Endodermal cell (in vitro differentiated cells): ENCODE results near the gene SLC10A2. TPM values are rescaled to one million over a fixed set of nuclear protein-coding genes. Genes with fewer than 3 reads are reported as not detected.

Experiments
- DNase-seq: peaks from one replicate; pipeline ENCODE4 v3.0.0-alpha.2; 2017
- H3K27ac ChIP-seq: 2 replicates; pipeline ENCODE4 v1.5.1; 2013; ENCODE audit warnings: mild to moderate bottlenecking, low read depth, low read length, moderate library complexity
- H3K27me3 ChIP-seq: 2 replicates; pipeline ENCODE4 v1.6.1; 2013; ENCODE audit warnings: mild to moderate bottlenecking, low read length, moderate library complexity; ENCODE audit not compliant: insufficient read depth, control insufficient read depth, poor library complexity, severe bottlenecking
- H3K36me3 ChIP-seq: 2 replicates; pipeline ENCODE4 v1.7.0; 2013; ENCODE audit warnings: mild to moderate bottlenecking, low read length, moderate library complexity; ENCODE audit not compliant: control insufficient read depth, insufficient read depth
- H3K4me1 ChIP-seq: one replicate; pipeline ENCODE4 v1.7.0; 2013; ENCODE audit warnings: low read length; ENCODE audit not compliant: control insufficient read depth, insufficient read depth
- H3K4me3 ChIP-seq: 2 replicates; pipeline ENCODE4 v1.5.1; 2013; ENCODE audit warnings: mild to moderate bottlenecking, low read length, moderate library complexity
- H3K9ac ChIP-seq: 2 replicates; pipeline ENCODE4 v1.6.1; 2013; ENCODE audit warnings: mild to moderate bottlenecking, low read length, moderate library complexity; ENCODE audit not compliant: poor library complexity, severe bottlenecking; ENCODE audit errors: extremely low read depth
- H3K9me3 ChIP-seq: 2 replicates; pipeline ENCODE4 v1.6.1; 2013; ENCODE audit warnings: mild to moderate bottlenecking, low read length, moderate library complexity; ENCODE audit not compliant: control insufficient read depth
- H3K27ac Mint-ChIP-seq: 2 replicates; pipeline ENCODE4 v1.8.0; 2020; ENCODE audit warnings: mixed read lengths
- H3K27me3 Mint-ChIP-seq: 2 replicates; pipeline ENCODE4 v1.8.0; 2021; ENCODE audit warnings: mild to moderate bottlenecking, mixed read lengths; ENCODE audit not compliant: insufficient read depth
- H3K36me3 Mint-ChIP-seq: 2 replicates; pipeline ENCODE4 v1.8.0; 2020; ENCODE audit warnings: low read depth, mixed read lengths
- H3K4me1 Mint-ChIP-seq: 2 replicates; pipeline ENCODE4 v1.8.0; 2020; ENCODE audit warnings: mixed read lengths
- H3K4me3 Mint-ChIP-seq: 2 replicates; pipeline ENCODE4 v1.8.0; 2020; ENCODE audit warnings: mild to moderate bottlenecking, moderate library complexity, mixed read lengths
- H3K9me3 Mint-ChIP-seq: 2 replicates; pipeline ENCODE4 v1.8.0; 2020; ENCODE audit warnings: mild to moderate bottlenecking, mixed read lengths
- WGBS, 2 experiments: methylation state at CpG; one replicate each; pipeline versions ENCODE4 v1.1.5 to v1.1.7; 2013; ENCODE audit warnings: missing lambda C conversion rate in 2 of 2, mixed read lengths in 1 of 2; ENCODE audit not compliant: insufficient coverage in 1 of 2, insufficient read length in 1 of 2; 5-methylcytosine and 5-hydroxymethylcytosine counted together
- total RNA-seq, 2 donors: library from RNA; stranded (reverse); fragmentation: NEBNext Ultra II Directional in 1 of 2; extraction: Animal tissue kit (Norgen Biotek cat#: 25700) in 1 of 2; gene quantifications; 2 replicates in 1 of 2; 3 replicates in 1 of 2; pipeline ENCODE4 v1.2.1, GENCODE V29; 2021
- TF ChIP-seq, protein P1 (sequence below): fragments of 200-600 bp; sonication (generic); conservative IDR thresholded peaks from 2 replicates; pipeline ENCODE4 v1.5.0; 2021; ENCODE audit warnings: antibody characterized with exemption, mild to moderate bottlenecking

Gene SLC10A2
- total RNA-seq, 2 donors from 2014 or later: not detected

DNA sequence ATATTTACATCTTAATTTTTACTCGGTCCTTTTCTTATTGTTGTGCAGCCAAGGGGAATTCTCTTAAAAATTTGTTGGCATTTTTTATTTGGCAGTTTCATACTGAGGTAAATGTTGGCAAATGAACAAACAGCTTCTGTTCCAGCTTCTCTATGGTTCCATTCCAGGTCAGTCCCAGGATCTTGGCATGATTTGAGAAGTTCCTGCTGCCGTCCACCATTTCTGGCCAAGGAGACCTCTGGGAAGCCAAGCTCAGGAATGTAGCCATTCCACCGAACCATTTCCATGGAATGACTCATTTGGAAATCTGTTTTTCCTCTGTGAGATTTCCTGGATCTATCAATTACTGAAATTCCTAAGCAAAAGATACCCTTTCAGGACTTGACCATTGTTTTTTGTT lies 43.9 kb downstream of the SLC10A2 start:
- Histone ChIP-seq H3K9ac (no peak overlapping the region), H3K9me3 (peaks cover 14% of the 10 kb centered on the region), H3K36me3 (no peaks in the 10 kb centered on the region), H3K27ac (no peak overlapping the region), H3K4me3 (no peak overlapping the region), H3K27me3 (no peaks in the 10 kb centered on the region), H3K4me1 (no peaks in the 10 kb centered on the region)
- Mint-ChIP-seq H3K36me3 (no peaks in the 10 kb centered on the region), H3K27me3 (no peaks in the 10 kb centered on the region), H3K4me1 (no peaks in the 10 kb centered on the region), H3K27ac (no peak overlapping the region), H3K9me3 (peaks cover 11% of the 10 kb centered on the region), H3K4me3 (no peak overlapping the region)
- no peak for DNase-seq
- WGBS, 2 experiments: 88 to 90% methylated on average over 2 to 3 of the region's 3 CpGs
- TF ChIP-seq, protein P1, sequence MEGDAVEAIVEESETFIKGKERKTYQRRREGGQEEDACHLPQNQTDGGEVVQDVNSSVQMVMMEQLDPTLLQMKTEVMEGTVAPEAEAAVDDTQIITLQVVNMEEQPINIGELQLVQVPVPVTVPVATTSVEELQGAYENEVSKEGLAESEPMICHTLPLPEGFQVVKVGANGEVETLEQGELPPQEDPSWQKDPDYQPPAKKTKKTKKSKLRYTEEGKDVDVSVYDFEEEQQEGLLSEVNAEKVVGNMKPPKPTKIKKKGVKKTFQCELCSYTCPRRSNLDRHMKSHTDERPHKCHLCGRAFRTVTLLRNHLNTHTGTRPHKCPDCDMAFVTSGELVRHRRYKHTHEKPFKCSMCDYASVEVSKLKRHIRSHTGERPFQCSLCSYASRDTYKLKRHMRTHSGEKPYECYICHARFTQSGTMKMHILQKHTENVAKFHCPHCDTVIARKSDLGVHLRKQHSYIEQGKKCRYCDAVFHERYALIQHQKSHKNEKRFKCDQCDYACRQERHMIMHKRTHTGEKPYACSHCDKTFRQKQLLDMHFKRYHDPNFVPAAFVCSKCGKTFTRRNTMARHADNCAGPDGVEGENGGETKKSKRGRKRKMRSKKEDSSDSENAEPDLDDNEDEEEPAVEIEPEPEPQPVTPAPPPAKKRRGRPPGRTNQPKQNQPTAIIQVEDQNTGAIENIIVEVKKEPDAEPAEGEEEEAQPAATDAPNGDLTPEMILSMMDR: no peak

DNA sequence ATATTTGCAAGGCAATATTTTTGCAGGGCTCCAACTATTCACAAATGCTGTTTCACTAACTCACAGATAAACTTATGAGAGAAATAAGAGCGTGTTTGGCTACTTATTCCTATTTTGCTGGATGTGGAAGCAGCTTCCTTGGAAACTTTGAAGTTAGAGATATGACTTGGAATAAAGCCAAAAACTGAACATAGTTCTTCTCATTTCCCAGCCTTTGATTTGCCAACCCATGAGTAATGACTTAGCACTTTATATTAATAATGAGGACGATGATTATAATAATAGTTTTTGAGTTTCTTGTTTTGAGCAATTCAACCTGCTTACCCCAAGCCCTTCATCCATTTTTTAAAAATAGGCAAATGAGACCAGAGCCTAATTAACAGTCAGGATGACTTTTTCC lies 47.7 kb downstream of the SLC10A2 start:
- no peaks in the 10 kb centered on the region for H3K27me3 Mint-ChIP-seq
- Histone ChIP-seq H3K27me3 (no peaks in the 10 kb centered on the region), H3K4me3 (no peak overlapping the region), H3K36me3 (no peaks in the 10 kb centered on the region), H3K9me3 (no peaks in the 10 kb centered on the region), H3K4me1 (no peaks in the 10 kb centered on the region), H3K9ac (no peak overlapping the region), H3K27ac (no peak overlapping the region)
- H3K9me3 Mint-ChIP-seq: no peaks in the 10 kb centered on the region
- TF ChIP-seq, protein P1: no peak
- 80 to 100% methylated on average over 1 of the region's 2 CpGs for WGBS, 2 experiments
- no peaks in the 10 kb centered on the region for H3K36me3 Mint-ChIP-seq
- H3K4me3 Mint-ChIP-seq: no peak overlapping the region
- H3K4me1 Mint-ChIP-seq: peaks cover 13% of the 10 kb centered on the region
- no peak overlapping the region for H3K27ac Mint-ChIP-seq
- no peak for DNase-seq

DNA sequence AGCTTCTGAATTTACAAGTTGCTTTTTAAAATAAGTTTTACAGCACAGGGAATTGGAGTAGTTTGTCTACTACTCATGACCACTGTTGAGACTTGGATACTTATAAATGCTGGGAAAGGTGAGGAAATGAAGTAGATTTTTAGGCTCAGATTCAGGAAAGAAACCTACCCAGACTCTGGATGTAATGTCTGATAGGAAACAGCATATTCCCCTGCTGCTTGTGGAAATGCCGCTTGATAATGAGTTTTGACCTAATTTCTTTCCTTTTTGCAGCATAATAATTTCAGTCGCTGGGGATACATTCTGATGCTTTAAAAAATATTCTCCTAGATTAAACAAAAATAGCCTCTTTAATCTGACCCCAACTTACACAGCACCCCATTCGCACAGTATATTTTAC lies 53.6 kb downstream of the SLC10A2 start:
- H3K27ac Mint-ChIP-seq: no peak overlapping the region
- Histone ChIP-seq H3K4me3 (no peak overlapping the region), H3K9ac (no peak overlapping the region), H3K27me3 (no peaks in the 10 kb centered on the region), H3K4me1 (no peaks in the 10 kb centered on the region), H3K9me3 (no peaks in the 10 kb centered on the region), H3K36me3 (no peaks in the 10 kb centered on the region), H3K27ac (no peak overlapping the region)
- H3K27me3 Mint-ChIP-seq: peaks cover 2% of the 10 kb centered on the region
- H3K4me1 Mint-ChIP-seq: peaks cover 13% of the 10 kb centered on the region
- no peaks in the 10 kb centered on the region for H3K9me3 Mint-ChIP-seq
- 96 to 100% methylated on average over 2 of the region's 3 CpGs for WGBS, 2 experiments
- H3K4me3 Mint-ChIP-seq: no peak overlapping the region
- TF ChIP-seq, protein P1: no peak
- no peak for DNase-seq
- H3K36me3 Mint-ChIP-seq: no peaks in the 10 kb centered on the region
